GM18951 (cell line): ENCODE results near the gene PTDSS2.
"Not testable (repeated sequence)": the region's sequence is repeated elsewhere in the genome, so short reads cannot be mapped to it uniquely, and the experiment has no call there.

Source experiments
- POLR2A ChIP-seq: IDR thresholded peaks from 4 replicates; pipeline ENCODE4 v1.6.1; 2011; ENCODE audit warnings: mild to moderate bottlenecking; ENCODE audit not compliant: insufficient read length, insufficient read depth; ENCODE audit errors: extremely low read depth
- in situ Hi-C: fragments of 300-500 bp; cut with MboI; formaldehyde crosslinking; loops from one replicate; pipeline ENCODE4 v1.12.0; 2022; ENCODE audit warnings: low sequenced_read_pairs, mixed read lengths, inconsistent platforms; ENCODE audit not compliant: unreplicated experiment

The PTDSS2 gene

GRCh38 chr11:409600-410483 lies 40.2 kb upstream of the PTDSS2 start:
- in situ Hi-C loops: no loop called here
- no peak for TF ChIP-seq POLR2A

DNA sequence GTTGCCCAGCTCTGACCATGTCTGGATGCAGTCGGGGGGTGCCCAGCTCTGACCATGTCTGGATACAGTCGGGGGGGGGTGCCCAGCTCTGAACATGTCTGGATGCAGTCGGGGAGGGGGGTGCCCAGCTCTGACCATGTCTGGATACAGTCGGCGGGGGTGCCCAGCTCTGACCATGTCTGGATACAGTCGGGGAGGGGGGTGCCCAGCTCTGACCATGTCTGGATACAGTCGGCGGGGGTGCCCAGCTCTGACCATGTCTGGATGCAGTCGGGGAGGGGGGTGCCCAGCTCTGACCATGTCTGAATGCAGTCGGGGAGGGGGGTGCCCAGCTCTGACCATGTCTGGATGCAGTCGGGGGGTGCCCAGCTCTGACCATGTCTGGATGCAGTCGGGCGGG lies 39.4 kb upstream of the PTDSS2 start:
- in situ Hi-C loops: not testable (repeated sequence)

GRCh38 chr11:411520-411919 lies 38.6 kb upstream of the PTDSS2 start:
- in situ Hi-C loops: not testable (repeated sequence)

- TF ChIP-seq POLR2A: no peak
- in situ Hi-C loops: no loop called here
These were observed 37.4 kb upstream of the PTDSS2 start for GRCh38 chr11:412641-413119.

- TF ChIP-seq POLR2A: no peak
- in situ Hi-C loops: no loop called here
These were observed 36.7 kb upstream of the PTDSS2 start for GRCh38 chr11:413120-414081.

GRCh38 chr11:414318-414857 lies 35.7 kb upstream of the PTDSS2 start:
- no peak for TF ChIP-seq POLR2A
- in situ Hi-C loops: no loop called here

DNA sequence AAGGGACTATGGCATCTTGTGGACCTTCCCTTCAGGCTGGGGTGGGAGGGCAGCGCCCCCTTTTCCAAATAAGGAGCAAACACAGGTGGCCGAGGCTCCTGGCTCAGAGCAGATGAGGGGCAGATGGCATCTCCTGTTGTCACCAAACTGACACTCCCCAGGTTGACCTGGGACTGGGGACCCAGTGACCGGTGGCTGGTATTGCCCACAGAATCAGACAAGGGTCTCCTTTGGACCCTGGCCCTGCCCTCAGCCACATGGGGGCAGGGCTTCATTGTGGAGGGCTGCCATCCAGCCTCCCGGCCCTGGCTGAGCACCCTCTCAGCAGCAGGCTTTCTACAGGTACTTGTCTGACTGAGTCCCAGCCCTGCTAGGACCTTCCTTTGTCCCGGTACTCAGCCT lies 34.4 kb upstream of the PTDSS2 start:
- in situ Hi-C loops: no loop called here
- no peak for TF ChIP-seq POLR2A

- no peak for TF ChIP-seq POLR2A
- in situ Hi-C loops: no loop called here
These were observed 33.9 kb upstream of the PTDSS2 start for GRCh38 chr11:416051-416756.

GRCh38 chr11:416757-417621 lies 33.1 kb upstream of the PTDSS2 start:
- in situ Hi-C loops: no loop called here
- TF ChIP-seq POLR2A: no peak

DNA sequence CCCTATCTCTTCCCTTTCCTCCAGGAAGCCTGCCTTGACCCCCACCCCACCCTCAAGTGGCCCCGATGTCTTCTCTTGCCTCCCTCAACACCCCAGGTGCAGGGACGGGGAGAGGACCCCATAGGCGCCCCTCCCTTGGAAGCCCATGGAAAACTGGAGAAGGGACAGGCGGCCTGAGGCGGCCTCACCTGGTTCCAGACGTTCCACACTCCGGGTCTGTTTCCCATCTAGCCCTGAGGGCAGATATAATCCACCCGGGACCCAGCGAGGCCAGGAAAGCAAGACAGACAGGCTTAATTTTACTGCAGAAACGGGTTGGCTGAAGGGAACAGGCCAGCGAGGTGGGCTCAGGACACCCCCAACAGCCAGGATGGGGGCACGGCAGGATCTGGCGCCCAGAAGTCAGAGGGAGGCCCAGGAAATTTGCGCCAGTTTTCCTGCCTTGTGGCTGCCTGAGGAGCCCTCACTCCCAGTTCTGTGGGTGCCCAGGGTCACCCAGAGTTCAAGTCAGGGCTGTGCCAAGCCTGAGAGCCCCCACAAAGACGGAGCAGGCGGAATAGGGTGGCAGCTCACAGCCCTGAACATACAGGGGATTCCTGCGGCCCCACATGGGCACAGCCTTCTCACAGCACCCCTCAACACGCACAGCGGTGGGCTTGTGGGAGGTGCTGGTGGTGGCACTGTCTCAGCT lies 32.3 kb upstream of the PTDSS2 start:
- TF ChIP-seq POLR2A: no peak
- in situ Hi-C loops: no loop called here

DNA sequence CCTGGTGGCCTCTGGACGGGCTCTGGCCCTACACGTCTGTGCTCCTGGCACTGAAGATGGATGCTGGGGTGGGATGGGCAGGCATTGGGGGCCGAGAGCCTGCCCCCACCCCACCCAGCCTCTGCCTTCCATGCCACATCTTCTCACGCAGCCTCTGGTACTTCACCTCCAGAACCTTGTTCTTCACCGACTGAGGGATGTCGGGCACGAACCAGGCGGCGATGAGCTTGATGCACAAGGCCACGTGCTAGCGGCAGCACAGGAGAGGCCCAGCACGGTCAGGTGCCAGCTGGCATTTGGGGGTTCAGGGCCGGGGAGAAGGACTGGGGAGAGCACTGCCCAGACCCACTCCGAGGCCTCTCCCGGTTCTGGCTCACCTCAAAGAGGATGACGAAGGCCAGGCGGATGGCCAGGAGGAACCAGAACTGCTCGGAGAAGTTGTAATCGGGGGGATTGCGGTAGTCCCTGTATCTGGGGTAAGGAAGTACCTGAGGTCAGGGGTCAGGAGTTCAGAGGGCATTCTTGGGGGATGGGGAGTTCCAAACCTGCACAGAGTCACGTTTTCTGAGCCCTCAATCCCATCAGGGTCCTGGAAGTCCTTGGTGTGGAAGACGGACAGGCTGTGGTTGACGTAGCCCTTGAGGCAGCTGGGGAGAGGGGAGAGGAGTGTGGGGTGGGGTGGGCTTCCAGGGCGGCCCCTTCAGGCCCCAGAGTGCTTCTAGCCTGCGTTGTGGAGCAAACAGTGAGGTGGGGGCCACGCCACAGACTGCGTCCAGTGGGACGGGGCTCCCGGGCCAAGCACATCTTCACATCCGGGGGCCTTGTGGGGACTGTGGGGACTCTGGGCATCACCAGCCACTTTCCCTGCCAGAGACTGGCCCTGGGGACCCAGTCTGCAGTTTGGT lies 31.5 kb upstream of the PTDSS2 start:
- no peak for TF ChIP-seq POLR2A

More for the DNA sequence above, 31.5 kb upstream of the PTDSS2 start:
- in situ Hi-C loops: no loop called here
